H1 (cell line): Measurements from ENCODE around the gene SCP2. TPM values are rescaled to one million over a fixed set of nuclear protein-coding genes. Genes with fewer than 3 reads are reported as not detected.

ENCODE experiments used
- GABPA ChIP-seq: IDR thresholded peaks from 2 replicates; pipeline ENCODE4 v1.6.1; 2011; ENCODE audit warnings: mild to moderate bottlenecking, low read length, moderate library complexity, borderline replicate concordance; ENCODE audit not compliant: insufficient read depth
- HDAC2 ChIP-seq, 2 experiments: fragments of 300-600 bp in 1 of 2; sonication (generic) in 1 of 2; IDR thresholded peaks; 2 replicates each; pipeline ENCODE4 v1.6.1; 2011 to 2012; ENCODE audit warnings: low read depth in 2 of 2, low read length in 2 of 2, mild to moderate bottlenecking in 2 of 2, moderate library complexity in 2 of 2, borderline replicate concordance in 1 of 2, inconsistent platforms in 1 of 2
- SIN3A ChIP-seq, 2 experiments: IDR thresholded peaks in 1 of 2; conservative IDR thresholded peaks in 1 of 2; 2 replicates each; pipeline ENCODE4 v1.6.1; 2011 to 2012; ENCODE audit warnings: low read length in 2 of 2, improper control_type of control experiment in 1 of 2, low read depth in 1 of 2, mild to moderate bottlenecking in 1 of 2
- SIRT6 ChIP-seq: IDR thresholded peaks from one replicate; pipeline ENCODE4 v1.7.1; 2012; ENCODE audit warnings: low read length, inconsistent platforms
- polyA plus RNA-seq, 7 experiments: library from polyadenylated mRNA; depleted of rRNA in 3 of 7; stranded (reverse) in 5 of 7; unstranded in 2 of 7; fragments of >200 nt in 5 of 7; fragments of 200-250 nt in 2 of 7; gene quantifications; 1 replicate in 5 of 7; 2 replicates in 1 of 7; 4 replicates in 1 of 7; pipeline versions ENCODE4 v1.2.1 to v1.2.3, GENCODE V29; 2011 to 2013; ENCODE audit warnings: missing spikeins in 2 of 7, mixed read lengths in 2 of 7
- total RNA-seq: library from RNA; stranded (reverse); fragmentation: NEBNext Ultra II Directional; extraction: Animal tissue kit (Norgen Biotek cat#: 25700); gene quantifications from 2 replicates; pipeline ENCODE4 v1.2.1, GENCODE V29; 2021

Gene SCP2
- total and polyA plus RNA-seq, 2 of the 8 experiments (the other 6 are each of a cell fraction or from before 2014, with no cell fraction given): 20.9 to 54.3 TPM

GRCh38 chr1:52914463-52914862 is 12.6 kb upstream of the SCP2 start (continued):
- TF ChIP-seq HDAC2 (IDR thresholded peaks at IDR 0.05; ENCODE audit: borderline replicate concordance in 1 of 2, low read depth in 2 of 2, low read length in 2 of 2) (no peak), SIRT6 (no peak), SIN3A (conservative IDR thresholded peaks at IDR 0.05 in 1 of 2, IDR thresholded peaks at IDR 0.05 in 1 of 2; ENCODE audit: low read depth in 1 of 2, low read length in 2 of 2) (no peak), GABPA (no peak)
